Lung (tissue), 12 donors: ENCODE results near the gene POLE4. TPM values are rescaled to one million over a fixed set of nuclear protein-coding genes. Genes with fewer than 3 reads are reported as not detected.

Source experiments
- ATAC-seq: fragments of 200-7000 bp; cut with Tn5 transposase; one replicate; pipeline ENCODE4 v1.9.1; 2020; ENCODE audit warnings: moderate number of reproducible peaks; ENCODE audit not compliant: insufficient read depth, low FRiP score
- DNase-seq, 3 donors: peaks; one replicate each; pipeline ENCODE4 v3.0.0-alpha.2; 2013 to 2017
- H3K27ac ChIP-seq, 2 donors: one replicate each; pipeline ENCODE4 v1.5.1; 2013; ENCODE audit warnings: mild to moderate bottlenecking in 2 of 2, moderate library complexity in 2 of 2, control low read depth in 1 of 2, inconsistent platforms in 1 of 2, low read depth in 1 of 2, low read length in 1 of 2
- H3K27me3 ChIP-seq, 3 donors: one replicate each; pipeline ENCODE4 v1.5.1; 2013; ENCODE audit warnings: low read length in 2 of 3; ENCODE audit not compliant: control insufficient read depth in 3 of 3, insufficient read depth in 3 of 3
- H3K36me3 ChIP-seq, 4 donors: one replicate each; pipeline ENCODE4 v1.5.1; 2013; ENCODE audit warnings: low read length in 4 of 4, mild to moderate bottlenecking in 1 of 4, moderate library complexity in 1 of 4; ENCODE audit not compliant: control insufficient read depth in 4 of 4, insufficient read depth in 4 of 4
- H3K4me1 ChIP-seq, 5 donors: one replicate each; pipeline ENCODE4 v1.5.1; 2013; ENCODE audit warnings: low read length in 5 of 5, mild to moderate bottlenecking in 2 of 5, moderate library complexity in 1 of 5; ENCODE audit not compliant: control insufficient read depth in 5 of 5, insufficient read depth in 5 of 5
- H3K4me3 ChIP-seq: one replicate; pipeline ENCODE4 v1.5.1; 2013; ENCODE audit warnings: mild to moderate bottlenecking, control low read depth, moderate library complexity
- H3K9ac ChIP-seq, 2 donors: one replicate each; pipeline ENCODE4 v1.5.1; 2013; ENCODE audit warnings: low read length in 2 of 2, control low read depth in 1 of 2; ENCODE audit not compliant: insufficient read depth in 1 of 2
- H3K9me3 ChIP-seq, 4 donors: one replicate each; pipeline ENCODE4 v1.5.1; 2013; ENCODE audit warnings: low read length in 3 of 4, mild to moderate bottlenecking in 1 of 4, moderate library complexity in 1 of 4; ENCODE audit not compliant: control insufficient read depth in 4 of 4, insufficient read depth in 3 of 4
- CTCF ChIP-seq: IDR thresholded peaks from 2 replicates; pipeline ENCODE4 v1.5.1; 2012; ENCODE audit warnings: mild to moderate bottlenecking; ENCODE audit errors: control extremely low read depth, extremely low read depth
- WGBS, 2 donors: extraction: QIAGEN DNeasy Blood & Tissue Kit; methylation state at CpG; one replicate each; pipeline ENCODE4 v1.1.7; 2013; 5-methylcytosine and 5-hydroxymethylcytosine counted together
- polyA plus RNA-seq, 2 donors: library from polyadenylated mRNA; stranded (reverse); fragments of 200-250 nt; gene quantifications; one replicate each; pipeline ENCODE4 v1.2.1, GENCODE V29; 2013
- total RNA-seq, 2 donors: library from RNA; depleted of rRNA in 1 of 2; stranded (reverse); fragments of >200 nt in 1 of 2; gene quantifications; one replicate each; pipeline ENCODE4 v1.2.1, GENCODE V29; 2014 to 2021
- donor health status: control.
- donor health status: control.
- donor health status: Bipolar disorder and iron deficiency.
- donor health status: healthy.
- donor health status: DM: yes; HTN: yes; CAD: no.

The POLE4 gene
- total and polyA plus RNA-seq, 4 donors = 18.7 to 87.9 (median 57.6) TPM

- H3K4me1 ChIP-seq = peaks cover 0 to 2% (median 0%) of the 10 kb centered on the region in 5 donors
- DNase-seq (no peak), ATAC-seq (no peak)
- no peak overlapping the region for H3K9ac ChIP-seq
- H3K4me3 ChIP-seq = no peak overlapping the region
- no peaks in the 10 kb centered on the region for H3K36me3 ChIP-seq
- peaks cover 0 to 2% (median 0%) of the 10 kb centered on the region in 3 donors for H3K27me3 ChIP-seq
- WGBS, 2 donors = 85 to 89% methylated on average over 7 of the region's 7 CpGs
- no peak overlapping the region for H3K27ac ChIP-seq
- no peak for TF ChIP-seq CTCF
- no peaks in the 10 kb centered on the region for H3K9me3 ChIP-seq
Observed at GRCh38 chr2:74939919-74940812, 18.3 kb upstream of the POLE4 start.

GRCh38 chr2:74941284-74941683 is 17.2 kb upstream of the POLE4 start:
- no peak for DNase-seq

GRCh38 chr2:74942263-74942662 is 16.2 kb upstream of the POLE4 start:
- ATAC-seq (no peak), DNase-seq (no peak)
- Histone ChIP-seq H3K27me3 (no peaks in the 10 kb centered on the region), H3K9ac (no peak overlapping the region), H3K4me3 (no peak overlapping the region), H3K36me3 (no peaks in the 10 kb centered on the region), H3K9me3 (no peaks in the 10 kb centered on the region), H3K4me1 (peaks cover 0 to 2% (median 0%) of the 10 kb centered on the region in 5 donors), H3K27ac (no peak overlapping the region)
- 87 to 88% methylated on average over 5 of the region's 5 CpGs for WGBS, 2 donors
- TF ChIP-seq CTCF = no peak

More at GRCh38 chr2:74941284-74941683, 17.2 kb upstream of the POLE4 start:
- Histone ChIP-seq H3K27ac (no peak overlapping the region), H3K4me1 (peaks cover 0 to 2% (median 0%) of the 10 kb centered on the region in 5 donors), H3K27me3 (peaks cover 0 to 2% (median 0%) of the 10 kb centered on the region in 3 donors), H3K9me3 (no peaks in the 10 kb centered on the region), H3K4me3 (no peak overlapping the region), H3K36me3 (no peaks in the 10 kb centered on the region), H3K9ac (no peak overlapping the region)
- no peak for ATAC-seq
- no peak for TF ChIP-seq CTCF
- 91 to 96% methylated on average over 3 of the region's 3 CpGs for WGBS, 2 donors
